ENCODE results near the gene KLK6.

DNA sequence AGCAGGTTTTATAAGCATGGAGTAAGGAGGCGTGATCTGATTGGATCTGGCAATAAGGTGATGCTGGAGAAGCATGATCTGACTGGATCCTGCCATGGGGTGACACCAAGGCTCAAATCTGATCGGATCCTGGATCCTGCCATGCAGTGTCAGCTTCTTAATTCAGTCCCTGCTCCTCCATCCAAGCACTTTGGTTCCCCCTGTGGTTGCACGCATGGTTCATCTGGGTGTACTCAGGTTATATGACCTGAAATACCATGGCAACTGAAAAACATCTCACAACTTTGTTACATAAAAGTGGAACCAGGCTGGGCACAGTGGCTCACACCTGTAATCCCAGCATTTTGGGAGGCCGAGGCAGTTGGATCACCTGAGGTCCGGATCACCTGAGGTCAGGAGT is 40.6 kb downstream of the KLK6 start:
- TF ChIP-seq, protein P1, sequence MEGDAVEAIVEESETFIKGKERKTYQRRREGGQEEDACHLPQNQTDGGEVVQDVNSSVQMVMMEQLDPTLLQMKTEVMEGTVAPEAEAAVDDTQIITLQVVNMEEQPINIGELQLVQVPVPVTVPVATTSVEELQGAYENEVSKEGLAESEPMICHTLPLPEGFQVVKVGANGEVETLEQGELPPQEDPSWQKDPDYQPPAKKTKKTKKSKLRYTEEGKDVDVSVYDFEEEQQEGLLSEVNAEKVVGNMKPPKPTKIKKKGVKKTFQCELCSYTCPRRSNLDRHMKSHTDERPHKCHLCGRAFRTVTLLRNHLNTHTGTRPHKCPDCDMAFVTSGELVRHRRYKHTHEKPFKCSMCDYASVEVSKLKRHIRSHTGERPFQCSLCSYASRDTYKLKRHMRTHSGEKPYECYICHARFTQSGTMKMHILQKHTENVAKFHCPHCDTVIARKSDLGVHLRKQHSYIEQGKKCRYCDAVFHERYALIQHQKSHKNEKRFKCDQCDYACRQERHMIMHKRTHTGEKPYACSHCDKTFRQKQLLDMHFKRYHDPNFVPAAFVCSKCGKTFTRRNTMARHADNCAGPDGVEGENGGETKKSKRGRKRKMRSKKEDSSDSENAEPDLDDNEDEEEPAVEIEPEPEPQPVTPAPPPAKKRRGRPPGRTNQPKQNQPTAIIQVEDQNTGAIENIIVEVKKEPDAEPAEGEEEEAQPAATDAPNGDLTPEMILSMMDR (IDR thresholded peaks at IDR 0.05) = no peak
- TF ChIP-seq POLR2A (IDR thresholded peaks at IDR 0.05) = no peak
